AG09319 (cell line): ENCODE measurements around the gene PRR23A.

Experiments used
- DNase-seq: peaks from one replicate; pipeline ENCODE4 v3.0.0-alpha.2; 2010; ENCODE audit warnings: low read depth; ENCODE audit errors: extremely low read depth
- TF ChIP-seq, protein P1 (sequence below): IDR thresholded peaks from 2 replicates; pipeline ENCODE4 v1.5.1; 2011; ENCODE audit warnings: low read depth, mild to moderate bottlenecking, inconsistent platforms, low read length, moderate library complexity

PRR23A gene

GRCh38 chr3:138995706-138996105 is 10.4 kb downstream of the PRR23A start:
- TF ChIP-seq, protein P1, sequence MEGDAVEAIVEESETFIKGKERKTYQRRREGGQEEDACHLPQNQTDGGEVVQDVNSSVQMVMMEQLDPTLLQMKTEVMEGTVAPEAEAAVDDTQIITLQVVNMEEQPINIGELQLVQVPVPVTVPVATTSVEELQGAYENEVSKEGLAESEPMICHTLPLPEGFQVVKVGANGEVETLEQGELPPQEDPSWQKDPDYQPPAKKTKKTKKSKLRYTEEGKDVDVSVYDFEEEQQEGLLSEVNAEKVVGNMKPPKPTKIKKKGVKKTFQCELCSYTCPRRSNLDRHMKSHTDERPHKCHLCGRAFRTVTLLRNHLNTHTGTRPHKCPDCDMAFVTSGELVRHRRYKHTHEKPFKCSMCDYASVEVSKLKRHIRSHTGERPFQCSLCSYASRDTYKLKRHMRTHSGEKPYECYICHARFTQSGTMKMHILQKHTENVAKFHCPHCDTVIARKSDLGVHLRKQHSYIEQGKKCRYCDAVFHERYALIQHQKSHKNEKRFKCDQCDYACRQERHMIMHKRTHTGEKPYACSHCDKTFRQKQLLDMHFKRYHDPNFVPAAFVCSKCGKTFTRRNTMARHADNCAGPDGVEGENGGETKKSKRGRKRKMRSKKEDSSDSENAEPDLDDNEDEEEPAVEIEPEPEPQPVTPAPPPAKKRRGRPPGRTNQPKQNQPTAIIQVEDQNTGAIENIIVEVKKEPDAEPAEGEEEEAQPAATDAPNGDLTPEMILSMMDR: no peak
- no peak for DNase-seq

DNA sequence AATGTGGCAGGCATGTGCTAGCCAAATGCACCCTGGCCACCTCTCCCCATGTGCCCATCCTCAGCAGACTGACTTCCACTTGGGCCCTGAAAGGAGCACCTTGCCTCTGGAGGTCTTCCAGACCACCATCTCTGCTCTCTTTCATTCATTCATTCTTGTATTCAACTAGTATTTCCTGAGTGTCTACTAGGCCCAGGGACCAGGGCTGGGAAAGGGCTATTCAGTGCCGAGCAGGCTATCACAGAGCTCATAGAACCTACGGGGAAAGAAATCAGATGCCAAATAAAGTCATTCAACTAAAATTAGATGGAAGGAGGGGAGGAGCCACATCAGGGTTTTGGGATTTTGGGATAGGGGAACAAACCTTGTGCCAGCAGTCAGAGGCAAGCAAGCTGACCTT is 18.9 kb downstream of the PRR23A start:
- TF ChIP-seq, protein P1: no peak
- DNase-seq: no peak

DNA sequence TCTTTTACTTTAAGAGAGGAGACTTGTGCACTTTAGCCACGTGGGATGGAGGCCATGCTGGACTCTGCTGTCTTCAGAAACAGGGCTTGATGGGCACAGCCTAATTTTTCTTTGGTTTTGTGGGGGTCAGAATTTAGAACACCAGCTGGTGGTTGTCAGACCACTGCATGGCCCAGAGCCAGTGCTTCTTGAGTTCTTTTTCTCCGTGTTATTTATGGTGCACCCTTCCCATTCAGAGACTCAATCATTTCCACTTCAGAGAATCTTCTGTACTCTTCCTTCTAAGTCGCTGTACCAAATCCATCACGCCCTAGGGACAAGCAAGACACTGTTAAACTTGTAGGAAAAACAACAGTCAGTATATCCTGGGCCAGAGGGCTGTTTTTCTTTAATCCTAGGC is 20.1 kb downstream of the PRR23A start:
- TF ChIP-seq, protein P1: no peak
- no peak for DNase-seq

GRCh38 chr3:138984816-138985215 is 21.3 kb downstream of the PRR23A start:
- DNase-seq: no peak
- TF ChIP-seq, protein P1: no peak

DNA sequence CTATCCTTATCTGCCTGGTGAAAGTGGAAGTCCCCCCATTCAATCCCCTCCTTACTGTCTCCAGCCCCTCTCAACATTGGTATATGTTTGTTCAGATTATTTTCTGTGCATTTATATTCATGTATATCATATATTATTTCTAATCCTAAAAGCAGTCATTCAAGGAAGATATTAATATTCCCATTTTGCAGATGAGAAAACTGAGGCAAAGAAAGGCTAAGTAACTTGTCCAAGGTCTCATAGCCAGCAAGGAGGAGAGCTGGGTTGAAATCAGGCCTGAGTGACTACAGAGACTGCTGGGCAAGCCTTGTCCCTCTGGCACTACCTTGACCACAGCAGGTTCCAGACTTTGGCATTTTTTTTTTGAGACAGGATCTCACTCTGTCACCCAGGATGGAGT is 30.0 kb downstream of the PRR23A start:
- no peak for DNase-seq
- TF ChIP-seq, protein P1: no peak

GRCh38 chr3:138975351-138975750 is 30.7 kb downstream of the PRR23A start:
- no peak for DNase-seq
- TF ChIP-seq, protein P1: no peak

- DNase-seq: no peak
- TF ChIP-seq, protein P1: no peak
Measured at GRCh38 chr3:138974462-138974861, 31.6 kb downstream of the PRR23A start.
